Left ventricle myocardium superior (tissue), 1 donor: Measurements from ENCODE around the gene TMEM258. TPM values are rescaled to one million over a fixed set of nuclear protein-coding genes. Genes with fewer than 3 reads are reported as not detected.
A peak's percentile ranks its signal among the peaks of the same experiment; 100 is the strongest.

Experiments used
- ATAC-seq: fragments of 200-7000 bp; cut with Tn5 transposase; one replicate; pipeline ENCODE4 v1.9.1; 2020; ENCODE audit warnings: mild to moderate bottlenecking, moderate library complexity
- DNase-seq: peaks from one replicate; pipeline ENCODE4 v3.0.0-alpha.2; 2020
- intact Hi-C: fragments of 100-400 bp; cut with micrococcal nuclease; formaldehyde crosslinking; loops from one replicate; pipeline ENCODE4 v1.11.0; 2022
- total RNA-seq: library from RNA; stranded (reverse); fragmentation: NEBNext Ultra II Directional; extraction: Animal tissue kit (Norgen Biotek cat#: 25700); gene quantifications from one replicate; pipeline ENCODE4 v1.2.1, GENCODE V29; 2021
- donor health status: DM: no; HTN: yes; CAD: no; lungs with severe emphysema.

Gene TMEM258
- total RNA-seq, 1 donor from 2014 or later, result 130 TPM

GRCh38 chr11:61751384-61751783 lies 41.0 kb downstream of the TMEM258 start:
- ATAC-seq (no peak), DNase-seq (no peak)
- intact Hi-C loops, result no loop called here

GRCh38 chr11:61750631-61751273 lies 41.6 kb downstream of the TMEM258 start:
- ATAC-seq, result no peak

GRCh38 chr11:61749591-61750217 lies 42.7 kb downstream of the TMEM258 start:
- no peak for DNase-seq

More at GRCh38 chr11:61750631-61751273, 41.6 kb downstream of the TMEM258 start:
- intact Hi-C loops, result no loop called here
- no peak for DNase-seq

GRCh38 chr11:61747967-61748285 lies 44.5 kb downstream of the TMEM258 start:
- intact Hi-C loops, result no loop called here

More at GRCh38 chr11:61749591-61750217, 42.7 kb downstream of the TMEM258 start:
- intact Hi-C loops, result no loop called here
- no peak for ATAC-seq

GRCh38 chr11:61747192-61747966 lies 45.0 kb downstream of the TMEM258 start:
- ATAC-seq (peak; percentile 85), DNase-seq (peak; percentile 89)
- intact Hi-C loops, result no loop called here

More at GRCh38 chr11:61747967-61748285, 44.5 kb downstream of the TMEM258 start:
- no peak for ATAC-seq
- DNase-seq, result no peak

- no peak for DNase-seq
- intact Hi-C loops, result no loop called here
- ATAC-seq, result no peak
Observed at GRCh38 chr11:61746442-61747191, 45.8 kb downstream of the TMEM258 start.

- ATAC-seq (no peak), DNase-seq (no peak)
- intact Hi-C loops, result no loop called here
Observed at GRCh38 chr11:61745781-61746441, 46.5 kb downstream of the TMEM258 start.

- no peak for DNase-seq
- intact Hi-C loops, result no loop called here
- no peak for ATAC-seq
Observed at GRCh38 chr11:61744609-61745156, 47.7 kb downstream of the TMEM258 start.

- no peak for DNase-seq
- intact Hi-C loops, result no loop called here
Observed at GRCh38 chr11:61744181-61744580, 48.2 kb downstream of the TMEM258 start.

GRCh38 chr11:61743486-61744095 lies 48.8 kb downstream of the TMEM258 start:
- ATAC-seq (no peak), DNase-seq (no peak)
- intact Hi-C loops, result no loop called here

More at GRCh38 chr11:61744181-61744580, 48.2 kb downstream of the TMEM258 start:
- no peak for ATAC-seq

GRCh38 chr11:61742391-61742790 lies 50.0 kb downstream of the TMEM258 start:
- ATAC-seq, result peak; percentile 44
- intact Hi-C loops, result no loop called here
- no peak for DNase-seq

- peak; percentile 10 for ATAC-seq
- no peak for DNase-seq
- intact Hi-C loops, result loop anchor here (10.0 kb wide), 1 partner anchor 55 kb away; the partner anchor contains the start of gene DAGLA
Observed at GRCh38 chr11:61739966-61740365, 52.4 kb downstream of the TMEM258 start.

- no peak for ATAC-seq
- intact Hi-C loops, result loop anchor here (10.0 kb wide), 1 partner anchor 55 kb away; the partner anchor contains the start of gene DAGLA
- no peak for DNase-seq
Observed at GRCh38 chr11:61739413-61739812, 53.0 kb downstream of the TMEM258 start.

Other genes with a start within 250 kb of the TMEM258 start
- 32.5 TPM for gene SYT7, start 211.5 kb downstream of the TMEM258 start, total RNA-seq
- gene DAGLA, start 112.2 kb downstream of the TMEM258 start, total RNA-seq, result 5.5 TPM
- gene MYRF, start 40.0 kb downstream of the TMEM258 start, total RNA-seq, result 2.1 TPM
- 6.4 TPM for gene FEN1, start 312 bp upstream of the TMEM258 start, total RNA-seq
- 26.3 TPM for gene FADS1, start 24.4 kb upstream of the TMEM258 start, total RNA-seq
- 24.7 TPM for gene FADS2, start 35.7 kb upstream of the TMEM258 start, total RNA-seq
- gene FADS3, start 98.9 kb upstream of the TMEM258 start, total RNA-seq, result 69.7 TPM
- gene RAB3IL1, start 125.0 kb upstream of the TMEM258 start, total RNA-seq, result 11.1 TPM
- gene BEST1, start 157.8 kb upstream of the TMEM258 start, total RNA-seq, result 1.1 TPM
- gene FTH1, start 175.0 kb upstream of the TMEM258 start, total RNA-seq, result 2,305 TPM